HG03432 (cell line): ENCODE measurements around the gene PIGV.
"Not testable (repeated sequence)": the region's sequence is repeated elsewhere in the genome, so short reads cannot be mapped to it uniquely, and the experiment has no call there.

ENCODE experiments used
- ATAC-seq: cut with Tn5 transposase; IDR thresholded peaks from one replicate; pipeline ENCODE4 v1.9.1; 2021; ENCODE audit warnings: mild to moderate bottlenecking, moderate library complexity; ENCODE audit not compliant: unreplicated experiment

Gene PIGV

DNA sequence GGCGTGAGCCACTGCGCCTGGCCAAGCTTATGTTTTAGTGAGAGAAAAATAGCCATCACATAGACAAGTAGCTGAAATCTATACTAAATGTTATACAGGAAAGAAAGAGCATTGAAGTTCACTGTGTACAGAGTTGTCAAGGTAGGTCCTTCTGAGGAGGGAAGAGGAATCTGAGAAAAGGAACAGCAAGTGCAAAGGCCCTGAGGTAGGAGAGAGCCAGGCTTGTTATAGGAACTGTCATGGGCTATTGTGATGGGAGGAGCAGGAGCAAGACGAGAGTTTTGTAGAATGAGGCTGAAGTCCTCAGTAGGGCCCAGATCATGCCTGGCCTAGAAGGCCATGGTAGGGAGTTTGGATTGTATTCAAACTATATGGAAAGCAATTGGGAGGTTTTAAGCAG, 43.3 kb downstream of the PIGV start:
- ATAC-seq = no peak

GRCh38 chr1:26831546-26832248, 43.9 kb downstream of the PIGV start:
- no peak for ATAC-seq

DNA sequence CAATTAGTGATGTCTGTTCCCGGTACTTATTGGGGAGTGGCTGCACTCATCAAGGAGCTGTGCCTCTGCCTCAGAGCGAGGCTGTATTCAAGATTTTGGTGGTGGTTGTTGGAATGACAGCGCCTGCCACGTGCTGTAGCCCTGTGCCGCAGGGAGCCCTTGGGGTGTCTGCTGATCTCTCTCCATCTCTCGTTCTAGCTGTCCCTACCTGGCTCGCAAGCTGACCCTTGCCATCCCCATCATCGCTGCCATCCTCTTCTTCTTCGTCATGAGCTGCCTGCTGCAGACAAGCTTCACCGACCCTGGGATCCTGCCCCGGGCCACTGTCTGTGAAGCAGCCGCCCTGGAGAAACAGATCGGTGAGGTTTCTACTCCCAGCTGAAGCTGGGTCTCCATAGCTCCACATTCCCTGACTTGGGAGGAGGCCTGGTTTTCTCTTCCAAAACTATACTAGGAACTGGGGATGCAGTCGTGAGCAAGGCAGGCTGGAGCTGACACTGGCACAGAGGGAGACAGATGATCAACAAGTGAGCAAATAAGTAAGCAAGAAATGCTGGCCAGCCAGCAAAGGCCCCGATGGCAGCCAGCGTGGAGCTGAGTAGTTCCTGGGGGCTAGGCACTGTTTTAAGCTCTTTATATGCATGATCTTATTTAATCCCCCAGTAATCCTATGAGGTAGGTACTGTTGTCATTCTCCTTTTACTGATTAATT, 44.7 kb downstream of the PIGV start:
- no peak for ATAC-seq

DNA sequence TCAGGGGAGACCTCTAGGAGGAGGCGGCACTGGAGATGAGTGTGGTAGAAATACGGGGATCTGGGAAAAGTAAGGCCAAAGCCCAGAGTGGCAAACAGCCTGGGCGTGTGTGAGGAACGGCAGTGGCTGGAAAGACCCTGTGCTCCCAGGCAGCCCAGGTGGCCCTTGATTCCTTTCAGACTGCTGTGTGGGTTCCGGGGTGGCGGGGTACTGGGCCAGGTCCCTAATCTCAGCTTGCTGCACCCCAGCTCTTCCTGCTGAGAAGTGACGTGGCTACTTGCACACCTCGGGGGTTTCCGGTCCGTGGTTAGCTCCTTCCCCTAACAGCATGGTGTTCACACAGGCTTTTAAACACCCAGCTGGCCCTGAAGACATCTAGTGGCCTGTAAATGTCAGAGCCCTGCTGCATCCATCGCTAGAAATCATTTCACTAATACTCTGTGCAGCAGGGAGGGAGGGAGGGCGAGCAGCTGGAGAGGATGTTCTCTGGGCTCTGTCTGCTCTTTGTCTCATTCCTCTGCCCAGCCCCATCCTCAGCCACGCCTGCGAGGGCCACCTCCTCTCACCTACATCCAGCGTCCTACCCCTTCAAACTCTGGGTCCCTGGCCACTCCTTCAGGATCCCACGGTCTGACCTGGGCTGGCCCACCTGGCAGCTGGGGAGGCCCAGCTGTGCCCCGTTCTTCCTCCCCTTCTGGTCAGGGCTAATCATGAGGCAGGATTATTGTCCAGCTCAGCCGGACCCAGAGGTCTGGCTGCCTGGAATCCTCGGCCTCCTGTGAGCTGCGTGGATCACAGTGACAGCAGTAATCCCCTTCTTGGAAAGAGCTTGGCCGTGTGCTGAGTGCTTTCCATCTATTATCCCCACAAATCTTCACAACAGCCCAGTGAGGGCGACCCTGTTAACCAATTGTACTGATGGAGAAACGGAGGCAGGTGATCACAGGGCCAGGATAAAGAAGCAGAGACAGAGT, 46.0 kb downstream of the PIGV start:
- ATAC-seq = peak; percentile 84

GRCh38 chr1:26837665-26838064, 49.9 kb downstream of the PIGV start:
- not testable (repeated sequence) for ATAC-seq

- peak; percentile 90 for ATAC-seq
Measured at GRCh38 chr1:26838474-26839338, 51.0 kb downstream of the PIGV start.

DNA sequence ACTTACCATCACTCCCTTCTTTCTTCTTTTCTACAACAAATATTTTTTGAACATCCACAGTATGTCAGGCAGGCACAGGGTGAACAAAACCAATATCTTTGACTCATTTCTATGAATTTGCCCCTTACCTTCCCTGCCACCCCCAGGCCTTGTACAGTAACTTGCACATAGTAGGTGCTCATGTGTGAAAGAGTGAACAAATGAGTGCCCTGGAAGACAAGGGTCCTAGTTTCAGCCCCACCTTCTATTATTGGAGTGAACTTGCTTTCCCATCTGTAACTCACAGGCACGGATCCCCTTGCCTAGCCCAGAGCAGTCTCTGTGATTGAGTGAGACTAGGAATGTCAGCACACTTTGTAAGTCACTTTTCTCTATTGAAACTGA, 51.6 kb downstream of the PIGV start:
- peak; percentile 13 for ATAC-seq

DNA sequence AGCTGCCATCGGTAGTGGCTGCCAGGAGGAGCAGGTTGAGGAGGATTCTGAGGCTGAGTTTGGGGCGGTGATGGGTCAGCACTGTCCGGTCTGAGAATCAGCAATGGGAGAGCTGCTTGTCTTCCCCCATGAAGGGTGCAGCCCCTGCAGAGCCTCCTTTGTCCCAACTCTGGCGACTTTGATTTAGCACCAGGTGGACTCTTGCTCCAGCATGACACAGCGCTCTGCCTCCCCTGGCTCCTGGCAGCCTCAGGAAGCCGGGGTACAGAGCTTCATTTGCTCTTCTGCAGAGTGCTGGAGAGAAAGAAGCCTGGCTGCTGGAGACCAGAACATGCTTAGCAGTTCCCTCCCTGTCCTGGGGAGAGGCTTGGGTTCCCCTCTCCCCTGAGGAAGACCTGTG, 52.0 kb downstream of the PIGV start:
- no peak for ATAC-seq

GRCh38 chr1:26844424-26845196, 56.9 kb downstream of the PIGV start:
- no peak for ATAC-seq

- ATAC-seq = not testable (repeated sequence)
Measured at GRCh38 chr1:26847826-26848225, 60.1 kb downstream of the PIGV start.
